GM18519 (cell line): ENCODE measurements around the gene CTDSP2.
"Not testable (repeated sequence)": the region's sequence is repeated elsewhere in the genome, so short reads cannot be mapped to it uniquely, and the experiment has no call there.

Source experiments
- ATAC-seq: cut with Tn5 transposase; IDR thresholded peaks from one replicate; pipeline ENCODE4 v1.9.1; 2021; ENCODE audit warnings: mild to moderate bottlenecking, moderate library complexity; ENCODE audit not compliant: unreplicated experiment, low FRiP score

CTDSP2 gene

GRCh38 chr12:57882575-57882974 is 36.0 kb upstream of the CTDSP2 start:
- no peak for ATAC-seq

- ATAC-seq, result no peak
These were observed 34.9 kb upstream of the CTDSP2 start for GRCh38 chr12:57881475-57881874.

GRCh38 chr12:57881035-57881434 is 34.5 kb upstream of the CTDSP2 start:
- not testable (repeated sequence) for ATAC-seq

- ATAC-seq, result no peak
These were observed 31.3 kb upstream of the CTDSP2 start for GRCh38 chr12:57877876-57878275.

- ATAC-seq, result no peak
These were observed 29.4 kb upstream of the CTDSP2 start for GRCh38 chr12:57875753-57876547.

- no peak for ATAC-seq
These were observed 27.9 kb upstream of the CTDSP2 start for GRCh38 chr12:57874166-57875108.

GRCh38 chr12:57872362-57872761 is 25.8 kb upstream of the CTDSP2 start:
- no peak for ATAC-seq

GRCh38 chr12:57869927-57870318 is 23.4 kb upstream of the CTDSP2 start:
- no peak for ATAC-seq

GRCh38 chr12:57869298-57869926 is 22.9 kb upstream of the CTDSP2 start:
- no peak for ATAC-seq

GRCh38 chr12:57868851-57869268 is 22.3 kb upstream of the CTDSP2 start:
- ATAC-seq, result no peak

GRCh38 chr12:57868221-57868620 is 21.7 kb upstream of the CTDSP2 start:
- no peak for ATAC-seq

GRCh38 chr12:57866308-57867019 is 19.9 kb upstream of the CTDSP2 start:
- ATAC-seq, result no peak

- ATAC-seq, result peak; percentile 64
These were observed 18.7 kb upstream of the CTDSP2 start for GRCh38 chr12:57865084-57865751.

GRCh38 chr12:57864442-57865083 is 18.0 kb upstream of the CTDSP2 start:
- no peak for ATAC-seq

GRCh38 chr12:57863676-57864075 is 17.1 kb upstream of the CTDSP2 start:
- ATAC-seq, result no peak

- ATAC-seq, result no peak
These were observed 15.4 kb upstream of the CTDSP2 start for GRCh38 chr12:57861967-57862366.

- ATAC-seq, result not testable (repeated sequence)
These were observed 14.4 kb upstream of the CTDSP2 start for GRCh38 chr12:57860883-57861282.

GRCh38 chr12:57859121-57859520 is 12.6 kb upstream of the CTDSP2 start:
- ATAC-seq, result no peak

- not testable (repeated sequence) for ATAC-seq
These were observed 11.6 kb upstream of the CTDSP2 start for GRCh38 chr12:57858123-57858522.
